Measurements from ENCODE around the gene PF4V1. TPM values are rescaled to one million over a fixed set of nuclear protein-coding genes. Genes with fewer than 3 reads are reported as not detected.

The PF4V1 gene
- total RNA-seq, 1 experiment from 2014 or later: not detected

DNA sequence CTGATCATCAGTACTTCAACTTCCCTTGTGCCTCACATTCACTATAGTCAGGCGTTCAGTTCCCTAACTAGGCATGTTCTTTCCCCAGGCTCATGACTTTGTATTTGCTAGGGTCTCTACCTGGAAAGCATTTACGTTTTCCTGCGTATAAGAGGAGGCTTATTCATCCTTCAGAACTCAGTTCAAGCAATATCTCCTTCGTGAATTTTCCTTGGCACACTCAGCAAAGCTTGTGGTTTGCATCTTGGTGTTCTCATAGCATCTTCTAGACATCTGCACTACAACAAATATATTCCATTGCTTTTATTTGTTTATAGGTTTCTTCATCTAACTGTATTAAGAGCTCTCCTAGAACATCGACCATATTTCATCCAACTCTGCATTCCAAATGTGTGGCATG, 14.0 kb upstream of the PF4V1 start:
- no peak overlapping the region for H3K27ac ChIP-seq
- H3F3A ChIP-seq (ENCODE audit: insufficient read depth, low read depth): no peaks in the 10 kb centered on the region
- H3K4me1 ChIP-seq (replicated peaks; ENCODE audit: insufficient read depth): no peaks in the 10 kb centered on the region; the same call in 1 of the 2 replicates
- H3K4me2 ChIP-seq: no peak overlapping the region
- no peaks in the 10 kb centered on the region for H4K20me1 ChIP-seq (ENCODE audit: insufficient read depth)
- no peak overlapping the region for H3K4me3 ChIP-seq
- H2AFZ ChIP-seq: no peak overlapping the region
- ChIA-PET POLR2A (ENCODE audit: unreplicated experiment) (no interaction called here), CTCF (no interaction called here)
- BruUV-seq (replicated peaks): no TSS peak
- intact Hi-C loops (cut with micrococcal nuclease; ENCODE audit: unreplicated experiment): no loop called here
- no peaks in the 10 kb centered on the region for H3K27me3 ChIP-seq (ENCODE audit: insufficient read depth, low read depth)
- H3K79me2 ChIP-seq (ENCODE audit: low read depth): no peaks in the 10 kb centered on the region
- H3K9me3 ChIP-seq (ENCODE audit: insufficient read depth, low read depth): no peaks in the 10 kb centered on the region
- H3K36me3 ChIP-seq (ENCODE audit: low read depth): no peaks in the 10 kb centered on the region
- no peak for TF ChIP-seq EZH2 (IDR thresholded peaks at IDR 0.05; ENCODE audit: low read depth)
- TF ChIP-seq, protein P1, sequence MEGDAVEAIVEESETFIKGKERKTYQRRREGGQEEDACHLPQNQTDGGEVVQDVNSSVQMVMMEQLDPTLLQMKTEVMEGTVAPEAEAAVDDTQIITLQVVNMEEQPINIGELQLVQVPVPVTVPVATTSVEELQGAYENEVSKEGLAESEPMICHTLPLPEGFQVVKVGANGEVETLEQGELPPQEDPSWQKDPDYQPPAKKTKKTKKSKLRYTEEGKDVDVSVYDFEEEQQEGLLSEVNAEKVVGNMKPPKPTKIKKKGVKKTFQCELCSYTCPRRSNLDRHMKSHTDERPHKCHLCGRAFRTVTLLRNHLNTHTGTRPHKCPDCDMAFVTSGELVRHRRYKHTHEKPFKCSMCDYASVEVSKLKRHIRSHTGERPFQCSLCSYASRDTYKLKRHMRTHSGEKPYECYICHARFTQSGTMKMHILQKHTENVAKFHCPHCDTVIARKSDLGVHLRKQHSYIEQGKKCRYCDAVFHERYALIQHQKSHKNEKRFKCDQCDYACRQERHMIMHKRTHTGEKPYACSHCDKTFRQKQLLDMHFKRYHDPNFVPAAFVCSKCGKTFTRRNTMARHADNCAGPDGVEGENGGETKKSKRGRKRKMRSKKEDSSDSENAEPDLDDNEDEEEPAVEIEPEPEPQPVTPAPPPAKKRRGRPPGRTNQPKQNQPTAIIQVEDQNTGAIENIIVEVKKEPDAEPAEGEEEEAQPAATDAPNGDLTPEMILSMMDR (conservative IDR thresholded peaks at IDR 0.05): no peak
- H3K9me2 ChIP-seq (ENCODE audit: insufficient read depth): no peaks in the 10 kb centered on the region
- no peak for DNase-seq

DNA sequence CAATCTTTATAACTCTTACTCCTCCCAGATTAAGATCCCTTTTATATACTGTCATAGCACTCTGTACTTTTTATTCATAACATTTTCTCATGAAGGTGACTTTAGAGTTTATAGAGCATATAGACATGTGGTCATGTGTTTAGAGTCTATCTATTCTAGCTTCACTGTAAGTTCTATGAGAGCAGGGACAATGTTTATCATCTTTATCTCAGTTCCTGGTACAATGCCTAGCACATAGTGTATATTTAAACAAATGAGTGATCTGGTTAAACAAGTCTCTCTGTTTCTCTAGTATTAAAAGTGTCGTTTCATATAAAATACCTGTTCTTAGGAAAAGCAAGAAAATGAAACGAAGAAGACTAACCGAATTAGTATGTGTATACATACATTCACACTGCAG, 13.4 kb upstream of the PF4V1 start:
- intact Hi-C loops (cut with micrococcal nuclease; ENCODE audit: unreplicated experiment): no loop called here
- Histone ChIP-seq H3K9me2 (ENCODE audit: insufficient read depth) (no peaks in the 10 kb centered on the region), H3K4me2 (no peak overlapping the region), H3K36me3 (ENCODE audit: low read depth) (no peaks in the 10 kb centered on the region), H3K27me3 (ENCODE audit: insufficient read depth, low read depth) (no peaks in the 10 kb centered on the region), H3K79me2 (ENCODE audit: low read depth) (no peaks in the 10 kb centered on the region), H3K4me3 (no peak overlapping the region), H3K27ac (no peak overlapping the region), H3K4me1 (replicated peaks; ENCODE audit: insufficient read depth) (no peaks in the 10 kb centered on the region; the same call in 1 of the 2 replicates), H3F3A (ENCODE audit: insufficient read depth, low read depth) (no peaks in the 10 kb centered on the region), H3K9me3 (ENCODE audit: insufficient read depth, low read depth) (no peaks in the 10 kb centered on the region), H2AFZ (no peak overlapping the region), H4K20me1 (ENCODE audit: insufficient read depth) (no peaks in the 10 kb centered on the region)
- ChIA-PET POLR2A (ENCODE audit: unreplicated experiment) (no interaction called here), CTCF (no interaction called here)
- BruUV-seq (replicated peaks): no TSS peak
- DNase-seq: no peak
- no peak for TF ChIP-seq EZH2 (IDR thresholded peaks at IDR 0.05; ENCODE audit: low read depth)
- TF ChIP-seq, protein P1 (conservative IDR thresholded peaks at IDR 0.05): no peak

DNA sequence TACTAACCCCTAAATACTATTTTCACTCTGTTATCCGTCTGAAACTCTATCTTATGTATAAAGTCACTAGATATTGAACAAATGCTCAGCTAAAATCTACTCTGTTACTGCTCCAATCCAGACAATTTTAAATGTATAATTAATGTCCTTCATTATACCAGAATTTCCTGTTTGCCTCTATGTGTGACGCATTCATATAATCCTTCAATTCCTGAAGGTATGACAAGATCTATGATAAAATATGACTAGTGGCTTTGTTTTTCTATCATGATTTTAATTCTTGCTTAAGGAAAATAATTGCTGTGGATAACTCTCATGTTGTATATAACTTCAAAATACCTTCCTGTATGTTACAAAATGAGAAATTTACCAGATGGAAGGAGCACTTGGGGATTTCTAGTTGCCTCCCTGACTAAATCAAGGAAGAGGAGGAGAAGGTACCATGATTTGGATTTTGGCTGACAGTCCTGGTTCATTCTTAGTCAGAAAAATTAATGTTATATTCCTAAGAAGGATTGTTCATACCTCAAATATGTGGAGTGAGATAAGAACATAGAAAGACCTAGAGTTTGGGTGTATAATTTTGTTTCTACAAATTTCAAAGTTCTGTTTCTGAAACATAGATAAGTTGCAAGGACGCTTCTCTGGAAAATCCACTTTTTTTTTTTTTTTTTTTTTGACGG, 11.7 kb upstream of the PF4V1 start:
- Histone ChIP-seq H3K36me3 (ENCODE audit: low read depth) (no peaks in the 10 kb centered on the region), H3K9me3 (ENCODE audit: insufficient read depth, low read depth) (no peaks in the 10 kb centered on the region), H3K4me1 (replicated peaks; ENCODE audit: insufficient read depth) (no peaks in the 10 kb centered on the region; the same call in 1 of the 2 replicates), H3F3A (ENCODE audit: insufficient read depth, low read depth) (no peaks in the 10 kb centered on the region), H3K79me2 (ENCODE audit: low read depth) (no peaks in the 10 kb centered on the region), H3K4me2 (no peak overlapping the region), H3K27me3 (ENCODE audit: insufficient read depth, low read depth) (no peaks in the 10 kb centered on the region), H3K9me2 (ENCODE audit: insufficient read depth) (no peaks in the 10 kb centered on the region), H2AFZ (no peak overlapping the region), H4K20me1 (ENCODE audit: insufficient read depth) (no peaks in the 10 kb centered on the region), H3K4me3 (no peak overlapping the region), H3K27ac (no peak overlapping the region)
- ChIA-PET CTCF (no interaction called here), POLR2A (ENCODE audit: unreplicated experiment) (no interaction called here)
- no TSS peak for BruUV-seq (replicated peaks)
- DNase-seq: no peak
- intact Hi-C loops (cut with micrococcal nuclease; ENCODE audit: unreplicated experiment): no loop called here
- no peak for TF ChIP-seq EZH2 (IDR thresholded peaks at IDR 0.05; ENCODE audit: low read depth)
- TF ChIP-seq, protein P1 (conservative IDR thresholded peaks at IDR 0.05): no peak

Data from PC-9 (cell line).